HepG2 (cell line): Measurements from ENCODE around the gene TBCD. TPM values are rescaled to one million over a fixed set of nuclear protein-coding genes. Genes with fewer than 3 reads are reported as not detected.
A peak's percentile ranks its signal among the peaks of the same experiment; 100 is the strongest.

Source experiments
- ARID5B ChIP-seq: IDR thresholded peaks from 2 replicates; pipeline ENCODE4 v1.4.0; 2020; ENCODE audit warnings: mild to moderate bottlenecking, missing genetic modification reagents
- CBX2 ChIP-seq, 2 experiments: fragments of 200-600 bp in 1 of 2; sonication (generic); formaldehyde crosslinking in 1 of 2; IDR thresholded peaks; 2 replicates each; pipeline versions ENCODE4 v1.7.0 to v1.8.1; 2018 to 2022; ENCODE audit warnings: low read depth in 2 of 2, low read length in 1 of 2, mild to moderate bottlenecking in 1 of 2, missing genetic modification reagents in 1 of 2
- CSRNP2 ChIP-seq: sonication (generic); formaldehyde crosslinking; conservative IDR thresholded peaks from 2 replicates; pipeline ENCODE4 v1.8.0; 2022; ENCODE audit warnings: low read depth, missing genetic modification reagents
- EHMT2 ChIP-seq: fragments of 200-600 bp; sonication (generic); IDR thresholded peaks from 2 replicates; pipeline ENCODE4 v1.7.0; 2017; ENCODE audit warnings: antibody characterized with exemption, low read depth, low read length, borderline replicate concordance
- HDAC2 ChIP-seq: sonication (generic); formaldehyde crosslinking; IDR thresholded peaks from 2 replicates; pipeline ENCODE4 v1.4.0; 2020; ENCODE audit warnings: missing genetic modification reagents
- HMGXB4 ChIP-seq, 2 experiments: sonication (generic) in 1 of 2; formaldehyde crosslinking in 1 of 2; IDR thresholded peaks; 2 replicates each; pipeline versions ENCODE4 v1.4.0 to v1.6.1; 2018 to 2020; ENCODE audit warnings: missing genetic modification reagents in 2 of 2, borderline replicate concordance in 1 of 2, low read depth in 1 of 2, mild to moderate bottlenecking in 1 of 2, missing biosample characterization in 1 of 2
- KAT2B ChIP-seq: fragments of 150-350 bp; IDR thresholded peaks from 2 replicates; pipeline ENCODE4 v1.6.1; 2014; ENCODE audit warnings: low read depth, low read length, borderline replicate concordance
- PRMT3 ChIP-seq: sonication (generic); formaldehyde crosslinking; IDR thresholded peaks from 2 replicates; pipeline ENCODE4 v1.8.1; 2022; ENCODE audit warnings: low read depth, mild to moderate bottlenecking, moderate library complexity, missing genetic modification reagents, borderline replicate concordance
- RFXAP ChIP-seq: sonication (generic); formaldehyde crosslinking; IDR thresholded peaks from 2 replicates; pipeline ENCODE4 v1.4.0; 2020; ENCODE audit warnings: missing genetic modification reagents, borderline replicate concordance
- TCF7 ChIP-seq: sonication (generic); IDR thresholded peaks from 2 replicates; pipeline ENCODE4 v1.6.1; 2016; ENCODE audit warnings: antibody characterized with exemption, low read depth
- TOPORS ChIP-seq: sonication (generic); formaldehyde crosslinking; IDR thresholded peaks from 2 replicates; pipeline ENCODE4 v1.8.0; 2023; ENCODE audit warnings: mild to moderate bottlenecking, missing genetic modification reagents
- U2AF1 ChIP-seq: fragments of 200-400 bp; formaldehyde crosslinking; optimal IDR thresholded peaks from 2 replicates; pipeline ENCODE3; 2017; ENCODE audit warnings: mild to moderate bottlenecking, low read depth, low read length
- ZKSCAN5 ChIP-seq: sonication (generic); formaldehyde crosslinking; IDR thresholded peaks from 2 replicates; pipeline ENCODE4 v1.5.1; 2020; ENCODE audit warnings: mild to moderate bottlenecking, missing genetic modification reagents
- ZMYM4 ChIP-seq: sonication (generic); formaldehyde crosslinking; IDR thresholded peaks from 2 replicates; pipeline ENCODE4 v1.8.1; 2023; ENCODE audit warnings: mild to moderate bottlenecking, missing genetic modification reagents
- ZNF432 ChIP-seq: sonication (generic); formaldehyde crosslinking; IDR thresholded peaks from 2 replicates; pipeline ENCODE4 v1.5.0; 2020; ENCODE audit warnings: missing genetic modification reagents, mild to moderate bottlenecking, borderline replicate concordance
- ZNF792 ChIP-seq: IDR thresholded peaks from 2 replicates; pipeline ENCODE4 v1.6.1; 2016
- polyA plus RNA-seq, 8 experiments: library from polyadenylated mRNA; depleted of rRNA in 3 of 8; stranded (reverse) in 7 of 8; unstranded in 1 of 8; fragments of >200 nt; fragmentation: Illumina TruSeq in 4 of 8; extraction: Trizol in 4 of 8; gene quantifications; 2 replicates each; pipeline versions ENCODE4 v1.2.1 to v1.2.3, GENCODE V29; 2011 to 2016; ENCODE audit warnings: low read depth in 4 of 8, missing spikeins in 1 of 8, mixed read lengths in 1 of 8; ENCODE audit not compliant: insufficient read depth in 1 of 8
- total RNA-seq, 5 experiments: library from RNA; depleted of rRNA; stranded (reverse); fragments of >200 nt; fragmentation: Illumina TruSeq; extraction: Trizol; gene quantifications; 2 replicates each; pipeline ENCODE4 v1.2.3, GENCODE V29; 2016; ENCODE audit warnings: low read depth in 1 of 5
- TF ChIP-seq, protein P1 (sequence below): sonication (generic); formaldehyde crosslinking; IDR thresholded peaks from 2 replicates; pipeline ENCODE4 v1.4.0; 2020; ENCODE audit warnings: missing genetic modification reagents, low read depth, mild to moderate bottlenecking, borderline replicate concordance
- TF ChIP-seq, protein P2 (sequence below): sonication (generic); formaldehyde crosslinking; IDR thresholded peaks from 2 replicates; pipeline ENCODE4 v1.8.1; 2023; ENCODE audit warnings: mild to moderate bottlenecking, moderate library complexity, missing genetic modification reagents

TBCD gene
- total and polyA plus RNA-seq, 2 of the 13 experiments (the other 11 are each of a cell fraction or from before 2014, with no cell fraction given), result 33.9 to 54.8 TPM

DNA sequence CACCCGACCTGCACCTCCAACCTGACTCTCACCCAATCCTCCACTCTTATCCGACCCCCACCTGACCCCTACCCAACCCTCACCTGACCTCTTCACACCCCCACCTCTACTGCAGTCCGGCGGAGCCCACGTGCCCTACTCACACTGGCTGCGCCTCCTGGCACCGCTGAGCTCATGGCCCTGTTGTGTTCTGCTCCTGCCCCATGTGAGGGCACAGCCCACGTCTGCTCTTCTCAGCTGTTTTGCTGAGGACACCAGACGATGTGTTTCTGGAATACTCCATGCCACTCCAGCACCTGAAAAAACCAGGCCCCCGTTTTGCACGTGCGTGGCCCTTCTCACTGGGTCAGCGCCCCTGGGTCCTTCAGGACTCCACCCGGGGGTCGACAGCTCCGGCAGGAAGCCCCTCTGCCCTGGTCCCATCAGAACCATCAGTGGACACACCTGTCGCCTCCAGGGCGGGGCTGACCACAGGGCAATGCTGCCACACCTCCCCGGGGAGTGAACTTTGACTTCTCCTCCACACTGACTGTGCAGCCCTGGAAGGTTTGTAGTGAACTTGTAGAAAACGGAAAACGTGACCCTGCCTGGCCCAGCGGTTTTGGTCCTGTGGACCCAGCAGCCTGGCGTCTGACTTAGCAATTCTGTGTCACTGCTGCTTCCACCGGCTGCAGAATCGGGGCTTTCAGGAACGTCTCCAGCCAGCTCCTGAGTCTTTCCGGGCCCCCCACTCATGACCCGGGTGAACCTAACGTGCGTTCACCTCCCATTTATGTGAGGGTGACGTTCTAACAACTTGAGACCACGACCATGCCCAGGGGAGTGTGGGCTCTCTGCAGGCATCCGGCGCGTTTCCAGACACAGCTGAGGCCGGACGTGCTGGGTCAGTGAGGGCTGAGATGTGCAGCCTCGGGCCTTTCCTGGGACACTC lies 47.7 kb upstream of the TBCD start (continued):
- peak in 1 of 2 experiments; percentile 51; a peak in 1 of 4 replicates for TF ChIP-seq HMGXB4 (CRISPR knock-in tag; IDR thresholded peaks at IDR 0.05; ENCODE audit: borderline replicate concordance in 1 of 2, low read depth in 1 of 2)
- TF ChIP-seq RFXAP (CRISPR knock-in tag), result peak; percentile 39; the same call in 1 of the 2 replicates
- TF ChIP-seq ZMYM4 (CRISPR knock-in tag), result no peak
- TF ChIP-seq KAT2B, result no peak
- TF ChIP-seq TOPORS (CRISPR knock-in tag), result no peak
- no peak for TF ChIP-seq PRMT3 (CRISPR knock-in tag)
- TF ChIP-seq HDAC2 (CRISPR knock-in tag), result peak; percentile 54; the same call in 1 of the 2 replicates
- TF ChIP-seq EHMT2, result no peak
- TF ChIP-seq TCF7, result no peak
- no peak for TF ChIP-seq CBX2 (IDR thresholded peaks at IDR 0.05; ENCODE audit: low read depth, low read length)
- no peak for TF ChIP-seq CBX2 (CRISPR knock-in tag; IDR thresholded peaks at IDR 0.05; ENCODE audit: low read depth)
- no peak for TF ChIP-seq ZKSCAN5 (CRISPR knock-in tag)
- TF ChIP-seq, protein P1, sequence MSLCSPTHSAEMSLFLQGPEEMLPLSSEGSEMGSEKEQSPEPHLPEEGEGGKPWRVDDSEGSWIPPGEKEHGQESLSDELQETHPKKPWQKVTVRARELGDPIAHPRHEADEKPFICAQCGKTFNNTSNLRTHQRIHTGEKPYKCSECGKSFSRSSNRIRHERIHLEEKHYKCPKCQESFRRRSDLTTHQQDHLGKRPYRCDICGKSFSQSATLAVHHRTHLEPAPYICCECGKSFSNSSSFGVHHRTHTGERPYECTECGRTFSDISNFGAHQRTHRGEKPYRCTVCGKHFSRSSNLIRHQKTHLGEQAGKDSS (CRISPR knock-in tag), result peak; percentile 31; the same call in 1 of the 2 replicates
- TF ChIP-seq ZNF432 (CRISPR knock-in tag), result no peak
- TF ChIP-seq, protein P2, sequence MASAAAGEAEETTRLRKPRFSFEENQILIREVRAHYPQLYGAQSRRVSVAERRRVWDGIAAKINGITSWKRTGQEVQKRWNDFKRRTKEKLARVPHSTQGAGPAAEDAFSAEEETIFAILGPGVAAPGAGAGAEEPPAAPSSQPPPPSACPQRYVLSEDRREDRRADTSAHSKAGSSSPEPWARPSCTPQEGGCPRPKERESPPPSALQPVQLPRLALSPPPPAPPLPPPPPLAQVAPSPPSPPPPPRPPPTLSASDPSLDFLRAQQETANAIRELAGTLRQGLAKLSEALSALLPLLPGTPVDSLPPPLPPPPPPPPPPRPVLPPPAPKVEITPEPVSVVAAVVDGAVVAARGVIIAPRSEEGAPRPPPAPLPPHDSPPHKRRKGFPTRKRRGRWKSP (CRISPR knock-in tag), result 0 out of 2 replicates have a peak, but pooled peaks have one; percentile 64
- TF ChIP-seq U2AF1, result peak; percentile 39
- no peak for TF ChIP-seq CSRNP2 (CRISPR knock-in tag)
- TF ChIP-seq ZNF792 (CRISPR knock-in tag), result no peak
- peak; percentile 62 for TF ChIP-seq ARID5B (CRISPR knock-in tag)
